ENCODE results near the gene IQSEC1.

The IQSEC1 gene

GRCh38 chr3:13015286-13016082, 57.7 kb downstream of the IQSEC1 start:
- DNase-seq (ENCODE audit: low spot score), result no peak

GRCh38 chr3:13014755-13015285, 58.4 kb downstream of the IQSEC1 start:
- DNase-seq (ENCODE audit: low spot score), result no peak

GRCh38 chr3:13013994-13014754, 59.1 kb downstream of the IQSEC1 start:
- no peak for DNase-seq (ENCODE audit: low spot score)

GRCh38 chr3:13013566-13013965, 59.7 kb downstream of the IQSEC1 start:
- DNase-seq (ENCODE audit: low spot score), result no peak

DNA sequence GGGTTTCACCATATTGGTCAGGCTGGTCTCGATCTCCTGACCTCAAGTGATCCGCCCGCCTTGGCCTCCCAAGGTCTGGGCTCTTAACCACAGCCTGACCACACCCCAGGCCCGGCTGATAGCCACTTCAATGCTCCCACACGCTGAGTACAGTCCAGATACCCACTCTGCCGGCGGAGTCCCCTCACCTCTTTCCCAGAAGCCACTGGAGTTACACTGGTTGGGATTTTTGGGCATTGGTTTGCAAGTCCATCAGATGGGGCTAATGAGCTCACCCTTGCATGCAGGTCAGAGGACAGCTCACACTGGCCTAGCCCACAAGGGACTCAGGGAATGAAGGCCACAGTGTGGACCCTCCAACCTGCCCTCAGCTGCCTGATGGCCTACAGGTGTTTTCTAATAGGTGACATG, 60.1 kb downstream of the IQSEC1 start:
- DNase-seq (ENCODE audit: low spot score), result no peak

GRCh38 chr3:13012221-13012691, 61.0 kb downstream of the IQSEC1 start:
- no peak for DNase-seq (ENCODE audit: low spot score)

DNA sequence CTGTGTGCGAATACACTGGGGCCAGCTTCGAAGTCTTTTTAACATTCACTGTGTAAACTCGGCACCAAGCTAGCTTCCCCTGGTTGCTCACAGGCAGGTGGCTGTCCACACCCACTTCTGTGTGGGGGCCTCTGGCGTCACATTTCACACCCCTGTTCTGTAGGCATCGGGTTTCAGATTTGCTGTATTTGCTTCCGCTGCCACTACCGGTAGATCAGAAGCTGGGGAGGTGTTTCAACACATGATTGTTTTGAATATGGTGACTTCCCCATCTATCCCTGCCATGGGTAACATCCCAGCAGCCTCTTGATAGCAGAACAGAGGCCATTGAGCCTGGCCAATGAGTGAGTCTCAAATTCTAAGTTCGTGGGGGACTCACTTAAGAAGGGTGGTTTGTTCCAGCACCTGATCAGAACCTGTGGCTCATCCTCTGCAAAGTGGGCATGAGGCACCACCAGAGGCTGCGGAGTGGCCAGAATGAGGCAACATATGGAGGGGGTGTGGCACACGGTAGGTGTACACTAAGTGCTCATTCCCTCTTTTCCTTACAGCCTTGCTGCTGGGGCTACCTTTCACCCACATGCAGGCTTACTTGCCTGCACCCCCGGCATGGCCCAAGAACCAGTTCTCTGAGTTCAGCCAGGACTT, 61.5 kb downstream of the IQSEC1 start:
- no peak for DNase-seq (ENCODE audit: low spot score)

DNA sequence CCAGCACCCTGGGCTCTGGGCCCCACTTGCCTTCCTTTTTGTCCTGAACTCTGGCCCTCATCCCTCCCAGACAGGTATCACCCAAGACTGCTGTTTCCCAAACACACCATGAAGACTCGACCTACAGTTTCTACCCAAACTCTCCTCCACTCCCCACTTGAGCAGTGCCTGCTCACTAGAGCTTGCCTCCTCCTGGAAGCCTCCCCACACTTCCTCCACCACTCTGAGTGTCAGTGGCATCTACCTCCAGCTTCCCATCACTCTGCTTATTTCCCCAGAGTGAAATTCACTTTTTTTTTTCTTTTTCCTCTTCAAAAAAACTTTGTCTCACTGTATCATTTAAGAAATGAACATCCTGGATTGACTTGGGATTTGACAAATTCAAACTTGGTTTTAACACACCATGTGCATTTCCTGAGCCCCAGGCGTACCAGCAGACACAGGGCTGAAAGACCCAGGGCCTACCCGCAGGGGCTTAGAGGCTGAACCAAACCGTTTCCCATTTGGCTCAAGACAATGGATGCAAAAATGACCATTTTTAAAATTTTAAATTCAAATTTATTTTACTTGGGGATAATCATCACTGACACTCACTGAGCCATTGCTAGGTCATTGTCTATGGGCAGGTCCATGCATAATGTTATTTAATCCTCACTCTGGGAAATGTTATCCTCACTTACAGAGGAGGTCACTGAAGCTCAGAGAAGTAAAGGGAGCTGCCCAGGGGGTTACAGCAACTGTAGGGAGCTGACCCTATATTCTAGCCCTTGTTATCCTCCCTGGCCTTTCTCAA, 62.3 kb downstream of the IQSEC1 start:
- DNase-seq (ENCODE audit: low spot score), result no peak

GRCh38 chr3:13009946-13010315, 63.3 kb downstream of the IQSEC1 start:
- DNase-seq (ENCODE audit: low spot score), result no peak

- DNase-seq (ENCODE audit: low spot score), result no peak
These were observed 63.9 kb downstream of the IQSEC1 start for GRCh38 chr3:13009132-13009945.

DNA sequence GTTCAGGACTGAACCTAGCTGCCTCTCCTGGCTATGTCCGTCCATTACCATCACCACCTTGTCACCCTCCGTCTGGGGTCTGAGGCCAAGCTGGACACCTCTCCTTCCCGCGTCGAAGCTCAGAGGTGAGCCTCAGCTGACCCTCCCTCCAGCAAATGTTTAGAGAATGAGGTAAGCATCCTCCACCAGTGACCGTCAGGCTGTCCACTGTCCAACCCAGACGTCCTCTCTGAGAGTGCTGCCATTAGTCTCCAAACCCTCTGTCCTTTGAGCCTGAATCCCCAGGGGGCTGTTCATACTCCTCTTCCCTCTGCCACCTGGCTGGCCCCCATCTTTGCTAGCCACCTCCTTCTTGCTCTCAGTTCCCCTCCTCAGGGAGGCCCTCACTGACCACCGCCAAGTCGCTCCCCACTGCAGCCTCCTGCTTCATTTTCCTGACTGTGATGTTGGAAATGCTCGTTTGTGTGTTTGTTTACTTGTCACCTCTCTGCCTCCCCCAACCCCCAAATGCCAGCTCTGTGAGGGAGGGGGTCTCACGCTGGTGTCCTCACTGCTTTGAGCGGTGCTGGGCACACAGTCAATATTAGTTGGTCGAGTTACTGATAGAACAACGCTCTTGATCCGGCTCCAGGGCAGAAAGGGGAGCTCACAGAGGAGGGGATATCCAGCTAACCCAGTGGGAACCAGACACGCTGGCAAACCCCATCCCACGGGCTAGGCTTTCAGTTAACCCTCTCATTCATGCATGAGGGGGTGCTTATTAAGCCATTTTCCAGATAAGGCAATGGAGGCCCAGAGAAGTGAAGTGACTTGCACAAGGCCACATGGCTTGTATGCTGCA, 64.9 kb downstream of the IQSEC1 start:
- no peak for DNase-seq (ENCODE audit: low spot score)

DNA sequence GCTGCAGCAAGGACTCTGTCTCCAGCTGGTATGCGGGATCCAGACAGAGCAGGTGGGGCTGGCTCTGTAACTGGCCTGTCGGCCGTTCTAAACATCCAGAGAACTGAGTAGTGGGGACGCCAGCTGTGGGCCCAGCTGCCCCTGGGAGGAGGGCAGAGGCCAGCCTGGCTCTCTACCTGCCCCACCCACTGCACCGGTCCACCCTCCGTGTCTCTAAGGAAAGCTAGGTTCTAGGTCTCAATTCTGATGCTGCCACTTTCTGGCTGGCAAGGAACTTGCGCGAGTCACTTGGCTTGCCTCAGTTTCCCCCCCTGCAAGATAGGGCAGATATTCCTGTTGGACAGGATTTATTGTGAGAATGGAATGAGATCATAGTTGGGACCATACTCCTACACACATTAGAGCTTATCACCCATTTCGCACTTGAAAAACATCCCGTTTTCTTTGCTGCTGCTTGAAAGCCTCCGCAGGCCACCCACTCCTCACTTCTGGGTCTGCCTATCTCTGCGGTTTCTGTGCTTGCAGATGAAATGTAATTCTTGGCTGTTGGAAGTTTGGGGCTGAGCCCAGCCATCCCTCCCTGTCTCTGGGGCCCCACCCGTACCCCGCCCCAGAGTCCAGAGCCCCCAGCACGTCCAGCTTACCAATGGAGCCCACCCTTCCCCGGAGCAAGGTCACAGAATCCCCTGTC, 65.8 kb downstream of the IQSEC1 start:
- DNase-seq (ENCODE audit: low spot score), result no peak

DNA sequence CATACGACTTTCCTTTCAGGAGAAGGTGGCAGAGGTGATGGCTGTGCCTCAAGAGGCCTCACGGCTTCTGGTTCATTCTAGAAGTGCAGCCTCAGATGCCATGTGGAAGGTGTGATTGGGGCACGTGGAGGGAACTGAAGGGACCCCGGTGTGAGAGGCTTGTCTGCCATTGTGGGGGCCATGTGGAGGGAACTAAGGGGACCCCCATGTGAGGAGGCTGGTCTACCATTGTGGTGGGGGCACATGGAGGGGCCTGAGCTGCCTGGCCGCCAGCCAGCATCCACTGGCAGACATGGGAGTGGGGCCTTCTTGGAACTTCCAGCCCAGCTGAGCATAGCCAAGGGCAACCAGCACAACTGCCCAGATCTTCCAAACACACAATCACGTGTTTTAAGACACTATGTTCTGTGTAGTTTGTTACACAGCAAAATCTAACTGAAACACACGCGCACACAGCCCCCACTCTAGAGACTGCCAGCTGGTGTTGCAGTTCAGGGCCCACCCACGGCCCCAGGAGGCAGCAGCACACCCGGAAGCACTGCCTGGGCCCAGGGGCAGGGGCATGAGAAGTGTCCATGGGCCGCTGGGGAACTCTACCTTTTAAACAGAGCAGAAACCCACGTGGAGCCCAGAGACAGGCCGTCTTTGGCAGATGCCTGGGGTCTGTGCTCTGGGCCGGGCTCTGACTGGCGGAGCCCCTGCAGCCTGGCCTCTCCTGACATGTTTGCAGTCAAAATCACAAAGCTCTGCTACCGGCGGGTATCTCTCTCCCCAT, 66.8 kb downstream of the IQSEC1 start:
- no peak for DNase-seq (ENCODE audit: low spot score)

GRCh38 chr3:13005301-13005700, 67.9 kb downstream of the IQSEC1 start:
- DNase-seq (ENCODE audit: low spot score), result no peak

DNA sequence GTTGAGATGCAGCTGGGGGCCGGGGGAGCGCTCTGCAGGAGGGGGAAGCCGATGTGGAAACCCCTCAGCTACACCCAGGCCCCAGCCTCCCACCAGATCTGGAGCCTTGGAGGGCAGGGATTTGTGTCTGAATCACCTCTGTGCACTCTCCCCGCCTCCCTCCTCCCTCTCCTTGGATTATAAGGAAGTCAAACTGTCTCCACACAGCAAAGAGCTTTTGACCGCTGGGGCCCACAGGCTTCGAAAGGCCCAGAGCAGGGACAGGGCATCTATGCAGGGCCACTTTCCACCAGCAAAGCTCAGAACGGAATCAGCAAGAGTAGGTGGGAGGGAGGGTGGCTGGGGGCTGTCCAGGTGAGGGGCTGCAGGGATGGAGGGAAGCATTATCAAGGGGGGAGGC, 68.9 kb downstream of the IQSEC1 start:
- DNase-seq (ENCODE audit: low spot score), result no peak

- DNase-seq (ENCODE audit: low spot score), result no peak
These were observed 69.6 kb downstream of the IQSEC1 start for GRCh38 chr3:13003608-13004007.

DNA sequence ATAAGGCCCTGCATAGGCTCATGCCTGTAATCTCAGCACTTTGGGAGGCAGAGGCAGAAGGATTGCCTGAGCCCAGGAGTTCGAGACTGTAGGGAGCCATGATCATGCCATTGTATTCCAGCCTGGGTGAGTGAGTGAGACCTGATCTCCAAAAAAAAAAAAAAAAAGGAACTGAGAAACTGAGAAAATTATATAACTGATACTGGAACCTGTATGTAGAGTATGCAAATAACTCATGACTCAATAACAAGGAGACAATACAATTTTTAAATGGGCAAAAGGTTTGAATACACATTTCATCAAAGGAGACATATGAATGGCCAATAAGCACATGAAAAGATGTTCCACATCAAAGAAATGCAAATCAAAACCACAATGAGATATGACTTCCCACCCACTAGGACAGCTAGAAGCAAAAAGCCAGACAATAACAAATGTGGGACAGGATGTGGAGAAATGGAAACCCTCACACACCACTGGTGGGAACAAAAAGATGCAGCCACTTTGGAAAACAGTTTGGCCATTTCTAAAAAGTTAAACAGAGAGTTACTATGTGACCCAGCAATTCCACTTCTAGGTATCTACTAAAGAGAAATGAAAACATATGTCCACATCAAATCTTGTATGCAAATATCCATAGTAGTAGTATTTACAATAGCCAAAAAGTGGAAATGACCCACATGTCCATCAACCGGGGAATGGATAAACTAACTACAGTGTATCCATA, 70.7 kb downstream of the IQSEC1 start:
- no peak for DNase-seq (ENCODE audit: low spot score)
